Activated T-helper 9 cell treated with anti-CD3 and anti-CD28 coated beads, Interleukin-2, amount 50 U/mL, for 16 hours (primary cell): ENCODE data around the gene IFI6.
A peak's percentile ranks its signal among the peaks of the same experiment; 100 is the strongest.
"Not testable (repeated sequence)": the region's sequence is repeated elsewhere in the genome, so short reads cannot be mapped to it uniquely, and the experiment has no call there.

ENCODE experiments used
- DNase-seq: peaks from one replicate; pipeline ENCODE4 v3.0.0-alpha.2; 2020; ENCODE audit warnings: low read depth

The IFI6 gene

DNA sequence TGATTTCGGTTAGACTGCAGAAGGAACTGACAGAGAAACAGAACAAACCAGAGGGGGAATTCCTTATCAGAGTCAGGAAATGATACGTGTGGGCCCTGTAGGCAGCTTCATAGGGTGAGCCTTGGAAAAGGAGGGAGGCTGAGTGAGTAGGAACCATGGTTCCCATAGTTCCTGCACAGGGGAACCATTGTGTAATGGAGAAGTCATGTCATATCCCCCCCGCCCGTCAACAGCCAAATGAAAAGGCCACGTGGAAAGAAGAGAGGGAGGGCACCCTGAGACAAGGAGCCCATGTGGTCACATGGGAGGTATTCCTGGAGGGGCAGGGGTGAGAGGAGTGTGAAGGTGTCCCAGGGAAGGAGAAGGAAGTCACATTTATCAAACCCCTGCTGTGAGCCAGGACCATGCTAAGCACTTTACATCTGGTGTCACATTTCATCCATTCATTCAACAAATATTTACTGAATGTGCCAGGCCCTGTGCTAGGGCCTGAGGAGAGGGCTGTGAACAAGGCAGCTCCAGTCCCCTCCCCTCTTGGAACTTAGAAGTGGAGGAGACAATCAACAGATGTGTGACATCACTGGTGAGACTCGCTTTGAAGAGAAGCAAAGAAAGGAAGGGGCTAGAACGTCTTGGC is 21.3 kb downstream of the IFI6 start:
- no peak for DNase-seq

GRCh38 chr1:27650171-27650538 is 21.8 kb downstream of the IFI6 start:
- DNase-seq: no peak

DNA sequence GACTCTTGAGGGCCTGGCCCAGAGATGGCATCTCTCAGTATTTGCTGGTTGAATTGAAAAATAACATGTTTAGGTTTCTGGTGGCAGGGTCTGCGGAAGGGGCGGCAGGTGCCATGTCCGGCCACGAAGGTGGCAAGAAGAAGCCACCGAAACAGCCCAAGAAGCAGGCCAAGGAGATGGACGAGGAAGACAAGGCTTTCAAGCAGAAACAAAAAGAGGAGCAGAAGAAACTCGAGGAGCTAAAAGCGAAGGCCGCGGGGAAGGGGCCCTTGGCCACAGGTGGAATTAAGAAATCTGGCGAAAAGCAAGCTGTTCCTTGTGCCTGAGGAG is 22.7 kb downstream of the IFI6 start:
- no peak for DNase-seq

DNA sequence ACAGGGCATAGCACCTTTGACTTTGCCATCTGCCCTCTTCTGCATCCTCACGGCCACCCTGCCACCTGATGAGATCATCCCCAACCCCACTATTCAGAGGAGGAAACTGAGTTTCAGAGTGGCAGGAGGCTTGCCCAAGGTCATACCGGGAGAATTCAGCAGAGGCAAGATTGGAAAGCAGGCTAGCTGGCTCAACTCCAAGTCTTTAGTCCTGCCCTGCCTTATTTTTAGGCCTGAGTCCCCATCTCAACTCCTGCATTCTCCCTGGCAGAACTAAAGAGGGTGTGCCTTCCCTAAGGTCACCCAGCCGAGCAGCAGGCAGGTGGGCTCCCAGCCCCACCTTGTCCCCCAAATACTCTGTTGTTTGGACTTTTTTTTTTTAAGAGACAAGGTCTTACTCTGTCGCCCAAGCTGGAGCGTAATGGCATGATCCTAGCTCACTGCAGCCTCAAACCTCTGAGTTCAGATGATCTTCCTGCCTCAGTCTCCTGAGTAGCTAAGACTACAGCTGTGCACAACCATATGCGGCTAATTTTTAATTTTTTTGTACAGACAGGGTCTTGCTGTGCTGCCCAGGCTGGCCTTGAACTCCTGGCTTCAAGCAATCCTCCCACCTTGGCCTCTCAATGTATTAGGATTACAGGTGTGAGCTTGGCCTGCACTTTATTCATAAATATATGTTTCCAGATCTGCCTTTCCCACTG is 23.2 kb downstream of the IFI6 start:
- DNase-seq: no peak

DNA sequence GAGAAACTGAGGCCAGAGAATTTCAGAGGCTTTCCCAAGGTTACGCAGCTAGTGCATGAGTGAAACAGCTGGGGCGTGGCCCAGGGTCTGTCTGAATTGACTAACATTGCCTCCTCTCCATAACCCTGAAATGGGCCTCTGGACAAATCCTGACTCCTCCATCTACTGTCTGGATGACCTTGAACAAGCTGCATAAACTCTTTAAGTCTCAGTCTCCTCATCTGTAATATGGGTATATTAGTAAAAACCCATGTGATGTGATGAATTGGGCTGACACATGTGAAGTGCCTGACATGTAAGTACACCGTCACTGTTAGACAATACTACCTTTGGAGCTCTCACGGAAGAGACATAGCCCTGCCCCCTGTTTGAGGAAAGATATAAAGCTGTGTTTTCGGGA is 24.7 kb downstream of the IFI6 start:
- DNase-seq: no peak

DNA sequence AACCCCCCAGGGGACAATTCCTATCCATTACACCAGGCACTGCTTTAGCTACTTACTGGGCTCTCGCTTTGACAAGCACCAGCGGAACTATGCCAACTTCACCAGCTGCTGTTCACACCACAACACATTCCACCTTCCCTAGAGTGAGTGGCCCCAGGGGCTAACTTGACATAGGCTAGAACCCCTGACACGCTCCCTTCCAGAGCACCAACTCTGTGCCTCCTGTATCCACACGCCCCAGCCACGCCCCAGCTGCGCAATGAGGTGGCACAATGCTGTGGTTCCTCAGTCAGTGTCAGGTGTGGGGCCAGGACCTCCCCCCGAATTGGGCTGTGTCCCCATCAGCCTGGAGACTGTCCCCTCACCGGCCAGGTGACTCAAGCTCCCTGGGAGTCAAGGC is 25.3 kb downstream of the IFI6 start:
- DNase-seq: no peak

GRCh38 chr1:27645071-27645415 is 26.9 kb downstream of the IFI6 start:
- no peak for DNase-seq

GRCh38 chr1:27644369-27645070 is 27.5 kb downstream of the IFI6 start:
- no peak for DNase-seq

GRCh38 chr1:27643600-27644368 is 28.2 kb downstream of the IFI6 start:
- peak; percentile 55 for DNase-seq

- not testable (repeated sequence) for DNase-seq
These were observed 31.5 kb downstream of the IFI6 start for GRCh38 chr1:27640514-27640913.

DNA sequence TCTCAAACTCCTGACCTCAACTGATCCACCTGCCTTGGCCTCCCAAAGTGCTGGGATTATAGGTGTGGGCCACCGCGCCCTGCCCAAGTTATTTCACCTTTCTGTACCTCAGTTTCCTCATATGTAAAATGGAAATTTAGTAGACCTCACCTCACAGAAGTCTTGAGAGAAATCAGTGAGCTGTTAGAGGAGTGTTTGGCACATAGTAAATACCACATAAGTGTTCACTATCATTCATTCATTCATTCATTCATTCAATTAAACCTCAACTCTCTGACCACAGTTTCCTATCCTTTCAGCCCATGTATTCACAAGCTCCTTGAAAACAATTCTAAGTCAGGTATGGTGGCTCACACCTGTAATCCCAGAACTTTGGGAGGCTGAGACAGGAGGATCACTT is 33.2 kb downstream of the IFI6 start:
- DNase-seq: no peak

DNA sequence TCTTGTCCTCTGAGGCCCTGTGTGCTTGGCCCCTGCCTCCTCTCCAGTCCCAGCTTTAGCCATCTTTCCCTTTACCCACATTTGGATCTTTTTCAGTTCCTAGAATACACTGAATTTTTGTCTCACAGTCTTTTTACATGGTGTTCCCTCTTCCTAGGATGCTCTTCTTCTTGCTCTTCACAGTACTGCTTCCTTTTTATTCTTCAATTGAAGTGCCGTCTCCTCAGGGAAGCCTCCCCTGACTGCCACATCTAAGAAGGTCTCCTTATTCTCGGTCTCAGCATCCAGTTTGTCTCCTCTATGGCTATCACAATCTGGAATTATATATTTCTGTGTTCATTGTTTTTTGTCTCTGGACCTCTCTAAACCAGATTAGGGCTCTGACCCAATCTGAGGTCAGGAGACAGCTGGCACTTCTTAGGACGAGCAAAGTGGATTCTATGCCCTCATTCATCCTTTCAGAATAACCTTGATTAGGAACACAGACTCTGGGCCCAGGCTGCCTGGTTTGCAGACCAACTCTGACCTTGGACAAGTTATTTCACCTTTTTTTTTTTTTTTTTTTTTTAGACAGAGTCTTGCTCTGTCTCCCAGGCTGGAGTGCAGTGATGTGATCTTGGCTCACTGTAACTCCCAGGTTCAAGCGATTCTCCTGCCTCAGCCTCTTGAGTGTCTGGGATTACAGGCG is 33.8 kb downstream of the IFI6 start:
- DNase-seq: no peak

- no peak for DNase-seq
These were observed 36.4 kb downstream of the IFI6 start for GRCh38 chr1:27635396-27636142.

- DNase-seq: no peak
These were observed 37.0 kb downstream of the IFI6 start, which contains the start of gene FGR for GRCh38 chr1:27634985-27635367. Gene FGR (minus strand): TSS chr1:27635185. CDS start chr1:27623916, 11,269 bp downstream.

DNA sequence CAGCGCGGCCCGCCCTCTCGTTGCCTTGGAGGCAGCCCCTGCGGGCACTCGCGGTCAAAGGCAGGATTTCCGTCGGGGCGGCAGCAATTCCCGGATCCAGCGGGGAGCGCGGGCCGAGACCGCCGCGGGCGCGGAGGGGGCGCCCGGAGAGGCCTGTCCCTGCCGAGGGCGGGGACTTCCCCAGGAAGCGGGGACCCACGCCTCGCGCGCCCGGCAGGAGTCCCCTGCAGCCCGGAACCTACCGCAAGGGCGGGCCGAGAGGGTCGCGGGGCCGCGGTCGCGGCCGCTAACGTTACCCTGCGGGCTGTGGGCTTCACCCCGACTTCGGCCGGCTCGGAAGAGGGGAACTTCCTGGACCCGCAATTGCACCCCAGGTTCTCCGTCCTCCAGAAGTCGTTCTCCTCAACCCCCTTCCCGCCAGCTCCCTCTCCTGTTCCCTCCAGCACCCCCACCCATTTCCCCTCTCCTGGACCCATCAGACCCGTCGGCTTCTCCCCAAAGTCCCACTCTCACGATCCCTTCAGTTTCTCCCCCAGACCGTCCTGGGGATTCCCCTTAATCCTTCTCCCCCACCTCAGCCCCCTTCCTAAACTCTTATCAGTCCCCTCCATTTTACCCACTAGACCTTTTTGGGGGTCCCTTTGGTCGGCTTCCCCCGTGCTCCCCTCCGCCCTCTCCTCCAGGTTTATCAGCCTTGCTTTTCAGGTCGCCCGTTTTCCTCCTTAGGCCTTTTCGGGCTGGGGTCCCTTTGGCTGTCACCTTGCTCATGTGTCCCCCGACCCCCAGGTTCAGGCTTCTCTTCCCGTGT is 37.6 kb downstream of the IFI6 start:
- DNase-seq: peak; percentile 43

GRCh38 chr1:27633640-27634176 is 38.3 kb downstream of the IFI6 start:
- no peak for DNase-seq

- DNase-seq: no peak
These were observed 38.7 kb downstream of the IFI6 start for GRCh38 chr1:27633298-27633610.

GRCh38 chr1:27632387-27633297 is 39.4 kb downstream of the IFI6 start:
- DNase-seq: peak; percentile 37

DNA sequence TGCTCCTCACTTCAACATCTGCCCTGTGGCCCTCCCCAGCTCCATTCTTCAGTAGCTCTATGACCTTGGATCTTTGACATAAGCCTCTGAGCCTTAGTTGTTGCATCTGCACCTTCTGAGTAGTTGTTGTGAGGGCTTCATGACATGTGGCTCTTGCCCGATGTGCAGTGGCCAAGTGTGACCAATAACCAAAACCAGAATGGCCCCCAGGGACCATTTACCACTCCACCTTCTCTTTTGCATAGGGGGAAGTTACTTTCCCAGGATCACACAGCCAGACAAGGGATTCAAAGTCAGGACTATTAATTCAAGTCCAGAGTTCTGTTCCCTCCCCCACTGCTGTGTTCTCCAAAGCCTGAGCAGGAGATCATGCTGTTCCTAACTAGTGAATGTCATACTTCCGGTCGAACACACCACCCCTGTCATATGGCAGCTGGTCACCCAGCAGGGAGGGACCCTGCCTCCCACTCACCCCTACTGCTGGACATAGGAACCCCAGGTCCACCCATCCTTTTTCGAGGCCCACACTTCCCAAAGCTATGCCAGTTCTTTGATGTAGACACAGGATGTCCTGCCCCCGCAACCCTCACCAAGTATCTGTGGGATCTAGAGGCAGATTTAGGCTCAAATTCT is 41.0 kb downstream of the IFI6 start:
- DNase-seq: no peak
